CD4-positive, alpha-beta T cell treated with Interleukin-17A for 1 hour (primary cell): ENCODE measurements around the gene SAMD4B.
A peak's percentile ranks its signal among the peaks of the same experiment; 100 is the strongest.

Source experiments
- DNase-seq: peaks from one replicate; pipeline ENCODE4 v3.0.0-alpha.2; 2020

SAMD4B gene

GRCh38 chr19:39430675-39431593 lies 88.7 kb downstream of the SAMD4B start:
- DNase-seq: peak; percentile 88

GRCh38 chr19:39432677-39433025 lies 90.4 kb downstream of the SAMD4B start:
- no peak for DNase-seq

GRCh38 chr19:39433480-39434079 lies 91.4 kb downstream of the SAMD4B start:
- DNase-seq: no peak

- DNase-seq: no peak
Observed at GRCh38 chr19:39434123-39435076, 92.2 kb downstream of the SAMD4B start.
